ENCODE measurements around the gene POLR3H. TPM values are rescaled to one million over a fixed set of nuclear protein-coding genes. Genes with fewer than 3 reads are reported as not detected.

POLR3H gene
- total and polyA plus RNA-seq, 2 of the 4 experiments (the other 2 are of a cell fraction) = 37.8 to 67.8 TPM

GRCh38 chr22:41584881-41585280 is 40.6 kb upstream of the POLR3H start:
- no peak overlapping the region for H3K56ac ChIP-seq (ENCODE audit: extremely low read depth, insufficient read depth, low read length)
- H3K27me3 ChIP-seq (ENCODE audit: control insufficient read depth, insufficient read depth, low read length) = no peaks in the 10 kb centered on the region
- TF ChIP-seq RFX5 (IDR thresholded peaks at IDR 0.05; ENCODE audit: low read depth, low read length) = no peak
- no peak for TF ChIP-seq ELK1 (IDR thresholded peaks at IDR 0.05; ENCODE audit: borderline replicate concordance, low read depth, low read length)
- TF ChIP-seq RAD21 (IDR thresholded peaks at IDR 0.05; ENCODE audit: low read length) = no peak
- no peak for TF ChIP-seq POLR2A (IDR thresholded peaks at IDR 0.05; ENCODE audit: low read depth, low read length)
- TF ChIP-seq FOS (IDR thresholded peaks at IDR 0.05; ENCODE audit: low read depth, low read length) = no peak
- TF ChIP-seq RCOR1 (IDR thresholded peaks at IDR 0.05; ENCODE audit: insufficient replicate concordance, low read length) = no peak
- TF ChIP-seq NFE2L2 (IDR thresholded peaks at IDR 0.05; ENCODE audit: low read depth, low read length) = no peak
- no peak for TF ChIP-seq MAZ (IDR thresholded peaks at IDR 0.05; ENCODE audit: borderline replicate concordance, low read depth, low read length)
- TF ChIP-seq MXI1 (IDR thresholded peaks at IDR 0.05; ENCODE audit: borderline replicate concordance, low read depth, low read length) = no peak
- no peak for TF ChIP-seq MAFK (IDR thresholded peaks at IDR 0.05; ENCODE audit: low read depth, low read length)
- TF ChIP-seq BHLHE40 (IDR thresholded peaks at IDR 0.05; ENCODE audit: low read depth, low read length) = no peak
- TF ChIP-seq USF2 (IDR thresholded peaks at IDR 0.05; ENCODE audit: low read depth, low read length) = no peak
- no peak for TF ChIP-seq CHD1 (IDR thresholded peaks at IDR 0.05; ENCODE audit: low read depth, low read length)
- no peak for TF ChIP-seq SMC3 (IDR thresholded peaks at IDR 0.05; ENCODE audit: low read depth, low read length)
- no peak for TF ChIP-seq CTCF (conservative IDR thresholded peaks at IDR 0.05; ENCODE audit: low read depth, low read length)
- TF ChIP-seq CEBPB (IDR thresholded peaks at IDR 0.05; ENCODE audit: low read depth, low read length) = no peak
- dilution Hi-C loops (cut with HindIII; ENCODE audit: low sequenced_read_pairs, unreplicated experiment) (no loop called here), in situ Hi-C loops (cut with MboI; ENCODE audit: low sequenced_read_pairs) (no loop called here), intact Hi-C loops (cut with micrococcal nuclease) (no loop called here)
- H3K23ac ChIP-seq (ENCODE audit: low read depth, low read length) = no peak overlapping the region
- CTCF ChIA-PET = no interaction called here
- H3K79me1 ChIP-seq (ENCODE audit: low read depth in 1 of 2, low read length in 2 of 2) = peaks cover 34 to 65% of the 10 kb centered on the region in 2 experiments
- H2BK120ac ChIP-seq (ENCODE audit: low read depth, low read length) = no peak overlapping the region
- H3K27ac ChIP-seq (ENCODE audit: insufficient read depth, low read length) = no peak overlapping the region
- no peak overlapping the region for H2AK9ac ChIP-seq (replicated peaks; ENCODE audit: low read depth, low read length, poor library complexity)
- H3K9me1 ChIP-seq (ENCODE audit: insufficient read depth, low read length) = peaks cover 4% of the 10 kb centered on the region; the same call in 1 of the 2 replicates
- H2BK20ac ChIP-seq (ENCODE audit: low read depth, low read length) = no peak overlapping the region
- H3K18ac ChIP-seq (ENCODE audit: low read depth, low read length) = no peak overlapping the region
- no peak for ATAC-seq (ENCODE audit: low read depth)
- POLR2A ChIA-PET (ENCODE audit: unreplicated experiment) = interaction anchor here (0.7 kb wide), 1 partner anchor 200 kb away, joined by 4 read pairs; no protein-coding TSS in a partner anchor
- H3K36me3 ChIP-seq (ENCODE audit: control insufficient read depth, insufficient read depth, low read length) = peaks cover 32% of the 10 kb centered on the region
- H2AK5ac ChIP-seq (ENCODE audit: low read depth, low read length) = no peak overlapping the region
- H4K20me1 ChIP-seq (ENCODE audit: insufficient read depth, low read length) = 0 out of 2 replicates have a peak, but pooled peaks cover 3% of the 10 kb centered on the region
- H2AFZ ChIP-seq (replicated peaks; ENCODE audit: low read length, poor library complexity) = no peak overlapping the region
- no peak overlapping the region for H3K9ac ChIP-seq (ENCODE audit: low read depth, low read length)
- H3K4me1 ChIP-seq (ENCODE audit: control insufficient read depth, insufficient read depth, low read length) = peaks cover 4% of the 10 kb centered on the region
- H2BK15ac ChIP-seq (ENCODE audit: low read depth, low read length) = no peak overlapping the region
- no peaks in the 10 kb centered on the region for H3K9me3 ChIP-seq (ENCODE audit: control insufficient read depth, insufficient read depth, low read length)
- H4K8ac ChIP-seq (ENCODE audit: low read depth in 2 of 2, low read length in 2 of 2) = no peak overlapping the region
- no peak overlapping the region for H4K5ac ChIP-seq (ENCODE audit: low read depth, low read length)
- WGBS, 2 experiments (ENCODE audit: extremely low coverage in 2 of 2, insufficient read length in 1 of 2) = 100% methylated on average over 1 of the region's 6 CpGs; no CpG with 5 or more reads in 1 of the 2 experiments
- no peak overlapping the region for H4K91ac ChIP-seq (ENCODE audit: insufficient read depth, low read depth, low read length)
- H3K4ac ChIP-seq (ENCODE audit: low read depth, low read length) = no peak overlapping the region
- BruUV-seq (replicated peaks) = no TSS peak
- H3K4me2 ChIP-seq (ENCODE audit: low read depth, low read length) = no peak overlapping the region
- DNase-seq = no peak
- H3K4me3 ChIP-seq (ENCODE audit: insufficient read depth, low read depth, low read length) = no peak overlapping the region
- H3K14ac ChIP-seq (replicated peaks; ENCODE audit: low read depth, low read length) = no peak overlapping the region
- H2BK5ac ChIP-seq (ENCODE audit: low read depth, low read length, poor library complexity, severe bottlenecking) = no peak overlapping the region
